LoVo (cell line): ENCODE measurements around the gene DPP10.
"Not testable (repeated sequence)": the region's sequence is repeated elsewhere in the genome, so short reads cannot be mapped to it uniquely, and the experiment has no call there.

Experiments
- DNase-seq: peaks from one replicate; pipeline ENCODE4 v3.0.0-alpha.2; 2016; ENCODE audit warnings: low spot score

Gene DPP10

DNA sequence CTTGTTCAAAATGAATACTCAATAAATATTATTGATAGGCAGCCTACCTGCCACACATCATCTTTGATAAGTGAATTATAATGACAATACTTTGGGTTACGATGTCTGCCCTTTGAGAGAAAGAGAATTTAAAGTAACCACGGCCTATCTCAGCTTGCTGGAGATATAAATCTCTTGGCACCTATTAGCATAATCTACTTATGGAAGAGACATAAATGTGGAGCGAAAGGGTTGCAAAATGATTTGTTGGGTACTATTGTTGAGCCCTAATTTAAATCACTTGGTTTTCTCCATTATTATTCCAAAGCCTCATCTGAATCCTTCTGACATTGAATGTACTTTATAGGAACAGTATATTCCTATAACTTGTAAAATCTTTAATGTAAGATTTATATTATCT lies 520.1 kb downstream of the DPP10 start:
- DNase-seq, result no peak

- no peak for DNase-seq
These were observed 526.4 kb downstream of the DPP10 start for GRCh38 chr2:114968748-114969400.

- DNase-seq, result not testable (repeated sequence)
These were observed 561.9 kb downstream of the DPP10 start for GRCh38 chr2:115004321-115004720.

DNA sequence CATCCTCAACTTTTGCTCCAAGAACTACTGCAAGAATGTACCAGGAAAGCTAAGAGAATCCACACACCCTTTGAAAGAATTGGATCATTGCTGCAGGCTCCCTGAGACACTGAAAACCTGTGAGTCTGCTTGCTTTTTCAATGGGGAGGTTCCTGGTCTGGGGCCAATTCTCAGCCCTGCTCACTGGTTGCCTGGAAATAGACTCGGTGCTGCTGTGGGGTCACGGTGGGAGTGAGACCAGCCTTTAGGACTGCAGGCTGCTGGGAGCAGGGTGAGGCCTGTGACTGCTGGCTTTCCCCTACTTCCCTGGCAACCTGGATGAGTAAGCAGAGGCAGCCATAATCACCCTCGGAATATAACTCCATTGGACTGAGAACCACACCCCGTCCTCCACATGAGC lies 569.3 kb downstream of the DPP10 start:
- DNase-seq, result no peak

DNA sequence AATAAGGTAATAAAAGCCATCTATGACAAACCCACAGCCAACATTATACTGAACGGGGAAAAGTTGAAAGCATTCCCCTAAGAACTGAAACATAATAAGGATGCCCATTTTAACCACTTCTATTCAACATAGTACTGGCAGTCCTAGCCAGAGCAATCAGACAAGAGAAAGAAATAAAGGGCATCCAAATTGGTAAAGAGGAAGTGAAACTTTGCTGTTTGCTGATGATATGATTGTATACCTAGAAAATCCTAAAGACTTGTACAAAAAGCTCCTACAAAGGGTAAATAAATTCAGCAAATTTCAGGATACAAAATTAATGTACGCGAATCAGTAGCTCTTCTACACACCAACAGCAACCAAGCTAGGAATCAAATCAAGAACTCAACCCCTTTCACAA lies 579.6 kb downstream of the DPP10 start:
- not testable (repeated sequence) for DNase-seq

- no peak for DNase-seq
These were observed 592.4 kb downstream of the DPP10 start for GRCh38 chr2:115034801-115035200.

GRCh38 chr2:115036818-115037217 lies 594.4 kb downstream of the DPP10 start:
- DNase-seq, result no peak

- no peak for DNase-seq
These were observed 615.0 kb downstream of the DPP10 start for GRCh38 chr2:115057473-115057872.

GRCh38 chr2:115070002-115070401 lies 627.6 kb downstream of the DPP10 start:
- no peak for DNase-seq

DNA sequence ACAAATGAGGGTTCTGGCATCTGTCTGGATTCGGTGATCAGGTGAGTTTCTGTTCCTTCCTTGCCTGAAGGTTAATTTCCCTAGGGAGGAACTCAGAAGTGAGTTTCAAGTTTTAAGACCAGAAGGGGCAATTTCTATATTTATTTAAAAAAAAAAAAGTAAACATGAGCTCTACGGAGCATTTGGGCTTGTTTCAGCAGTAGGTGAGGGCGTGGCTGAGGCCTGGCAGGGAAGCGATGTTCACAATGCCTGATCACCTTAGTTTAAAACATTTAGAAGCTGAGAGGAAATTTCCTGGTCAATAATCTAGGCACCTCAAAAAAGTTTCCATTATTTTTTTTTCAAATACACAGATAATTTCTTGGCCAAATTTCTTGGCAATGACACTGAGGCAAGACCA lies 629.1 kb downstream of the DPP10 start:
- DNase-seq, result no peak

GRCh38 chr2:115075800-115076199 lies 633.4 kb downstream of the DPP10 start:
- DNase-seq, result no peak

- no peak for DNase-seq
These were observed 635.2 kb downstream of the DPP10 start for GRCh38 chr2:115077626-115078025.

DNA sequence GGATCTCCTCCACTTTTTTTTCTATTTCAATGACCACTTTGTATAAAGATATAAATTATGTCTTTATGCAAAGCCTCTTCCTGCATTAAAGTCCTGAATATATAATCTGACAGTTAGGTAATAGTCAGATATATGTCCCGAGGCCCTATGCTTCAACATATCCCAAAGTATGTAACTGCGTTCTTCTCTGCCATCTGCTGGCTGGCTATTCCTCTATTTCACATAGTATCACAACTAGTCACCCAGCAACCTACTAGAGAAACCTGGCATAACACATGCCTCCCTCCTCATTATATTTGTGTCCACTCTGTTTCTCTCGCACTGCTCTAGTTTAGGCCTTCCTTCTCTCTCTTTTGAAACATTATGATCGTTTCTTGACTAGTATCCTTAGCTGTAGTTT lies 640.8 kb downstream of the DPP10 start:
- no peak for DNase-seq

DNA sequence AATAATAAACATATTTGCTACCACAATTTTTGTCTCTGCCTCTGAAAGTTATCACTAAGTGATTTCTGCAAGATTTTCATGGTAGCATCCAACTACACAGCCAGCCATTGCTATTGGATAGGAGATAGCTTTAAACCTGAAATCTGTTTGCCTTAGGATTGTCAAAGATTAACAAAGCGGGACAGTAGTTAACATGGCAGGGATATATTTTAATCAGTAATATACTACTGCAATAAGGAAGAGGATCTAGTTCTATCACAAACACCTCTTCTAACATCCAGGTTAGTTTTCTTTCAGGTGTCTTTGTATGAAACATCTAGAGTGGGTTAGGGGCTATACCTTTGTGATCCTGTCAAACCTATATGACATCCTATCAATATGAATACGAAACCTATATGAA lies 641.3 kb downstream of the DPP10 start:
- no peak for DNase-seq

GRCh38 chr2:115084446-115084845 lies 642.0 kb downstream of the DPP10 start:
- DNase-seq, result no peak

DNA sequence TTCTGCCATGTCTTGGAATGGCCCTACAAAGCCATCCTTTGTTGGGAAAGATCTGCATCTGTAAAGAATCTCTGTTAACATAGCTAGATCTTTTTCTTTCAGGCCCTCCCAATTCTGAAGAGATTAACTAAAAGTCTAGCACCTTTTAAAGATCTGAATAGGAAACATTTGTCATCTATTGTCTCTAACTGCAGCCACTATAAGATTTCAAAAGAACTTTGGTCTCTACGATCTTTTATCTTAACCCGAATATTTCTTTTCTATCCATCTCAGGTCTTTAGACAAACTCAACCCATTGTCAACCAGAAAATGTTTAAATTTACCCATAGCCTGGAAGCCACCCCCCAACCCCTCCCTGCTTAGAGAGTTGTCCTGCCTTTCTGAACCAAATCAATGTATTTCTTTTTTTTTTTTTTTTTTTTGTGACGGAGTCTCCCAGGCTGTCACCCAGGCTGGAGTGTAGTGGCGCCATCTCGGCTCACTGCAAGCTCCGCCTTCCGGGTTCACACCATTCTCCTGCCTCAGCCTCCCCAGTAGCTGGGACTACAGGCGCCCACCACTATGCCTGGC lies 643.7 kb downstream of the DPP10 start:
- DNase-seq, result not testable (repeated sequence)

DNA sequence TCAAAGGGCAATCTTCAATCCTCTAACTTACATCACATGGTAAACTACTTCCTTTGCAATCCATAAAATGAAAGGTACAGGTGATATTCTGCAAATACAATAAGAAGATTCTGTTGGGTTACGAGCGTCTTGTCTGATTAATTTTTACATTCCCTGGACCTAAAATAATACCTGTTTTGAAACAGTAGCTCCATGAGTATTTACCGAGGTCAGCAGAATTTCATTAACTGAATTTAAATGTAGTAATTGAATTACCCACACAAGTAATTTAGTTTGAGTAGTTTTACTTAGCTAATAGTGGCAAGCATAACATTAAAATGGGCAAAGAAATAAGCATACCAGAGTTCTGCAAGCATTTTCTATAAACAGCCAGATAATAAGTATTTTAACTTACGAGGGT lies 652.0 kb downstream of the DPP10 start:
- DNase-seq, result no peak

- no peak for DNase-seq
These were observed 663.5 kb downstream of the DPP10 start for GRCh38 chr2:115105966-115106365.

- no peak for DNase-seq
These were observed 672.7 kb downstream of the DPP10 start for GRCh38 chr2:115115135-115115534.

- DNase-seq, result no peak
These were observed 675.9 kb downstream of the DPP10 start for GRCh38 chr2:115118306-115118705.

DNA sequence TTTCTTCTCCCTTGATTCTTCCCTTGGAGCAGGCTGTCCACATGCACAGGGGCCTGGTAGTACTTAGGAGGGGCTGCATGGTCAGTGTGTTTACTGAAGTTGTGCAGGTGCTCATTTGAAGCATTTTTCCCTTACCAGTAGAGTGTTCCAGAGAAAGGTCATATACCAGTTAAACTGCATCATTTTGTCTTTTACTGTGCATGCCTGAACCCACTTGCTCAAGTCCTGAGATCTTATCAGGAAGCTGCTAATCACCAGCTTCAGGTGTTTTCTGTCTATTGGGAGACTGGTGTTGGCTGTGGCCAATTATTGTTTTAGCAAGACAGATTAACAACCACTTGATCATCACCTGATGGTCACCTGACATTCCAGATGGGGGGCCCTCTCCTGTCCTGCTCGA lies 676.6 kb downstream of the DPP10 start:
- no peak for DNase-seq

- no peak for DNase-seq
These were observed 680.3 kb downstream of the DPP10 start for GRCh38 chr2:115122701-115123100.

- DNase-seq, result no peak
These were observed 682.4 kb downstream of the DPP10 start for GRCh38 chr2:115124817-115125216.

DNA sequence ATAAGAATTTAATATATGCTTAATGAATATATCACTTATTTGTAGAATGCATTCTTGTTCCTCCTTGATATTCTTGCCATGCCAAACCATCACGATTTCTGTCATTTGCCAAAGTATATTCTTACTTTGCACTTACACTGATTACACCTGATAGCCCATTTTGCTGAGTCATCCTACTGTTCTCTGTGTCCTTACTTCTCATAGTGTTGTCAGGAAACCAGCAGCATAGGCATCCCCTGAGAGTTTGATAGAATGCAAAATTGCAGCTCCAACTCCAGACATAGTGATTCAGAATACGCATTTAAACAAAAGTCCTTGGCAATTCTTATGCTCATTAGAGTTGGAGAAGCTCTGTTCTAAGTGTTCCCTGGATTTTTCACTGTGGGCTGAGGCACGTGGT lies 687.1 kb downstream of the DPP10 start:
- no peak for DNase-seq
